Astrocyte (in vitro differentiated cells and primary cell): ENCODE results near the gene ITGB2. TPM values are rescaled to one million over a fixed set of nuclear protein-coding genes. Genes with fewer than 3 reads are reported as not detected.

Source experiments
- DNase-seq: peaks from one replicate; pipeline ENCODE4 v3.0.0-alpha.2; 2010; ENCODE audit warnings: low read depth
- FAIRE-seq: peaks from 2 replicates; lab custom pipeline; 2011; peaks lifted over from hg19 to GRCh38; lab: Jason Lieb, UNC
- H2AFZ ChIP-seq: 2 replicates; pipeline ENCODE4 v1.6.0; 2012; ENCODE audit warnings: low read depth, low read length, inconsistent platforms
- H3K27ac ChIP-seq: 2 replicates; pipeline ENCODE4 v1.5.1; 2011; ENCODE audit warnings: low read depth, low read length, inconsistent platforms
- H3K27me3 ChIP-seq: 2 replicates; pipeline ENCODE4 v1.6.0; 2011; ENCODE audit warnings: low read length, inconsistent platforms; ENCODE audit not compliant: insufficient read depth
- H3K36me3 ChIP-seq: 2 replicates; pipeline ENCODE4 v1.5.1; 2011; ENCODE audit warnings: low read length, inconsistent platforms; ENCODE audit not compliant: insufficient read depth
- H3K4me1 ChIP-seq: 2 replicates; pipeline ENCODE4 v1.5.1; 2011; ENCODE audit warnings: low read length, inconsistent platforms; ENCODE audit not compliant: insufficient read depth
- H3K4me2 ChIP-seq: 2 replicates; pipeline ENCODE4 v1.6.0; 2012; ENCODE audit warnings: low read length, inconsistent platforms
- H3K4me3 ChIP-seq: 2 replicates; pipeline ENCODE4 v1.5.1; 2011; ENCODE audit warnings: low read depth, mild to moderate bottlenecking, low read length, inconsistent platforms; ENCODE audit not compliant: insufficient read depth
- H3K79me2 ChIP-seq: 2 replicates; pipeline ENCODE4 v1.6.0; 2012; ENCODE audit warnings: mild to moderate bottlenecking, low read length, inconsistent platforms; ENCODE audit not compliant: insufficient read depth
- H3K9ac ChIP-seq: 2 replicates; pipeline ENCODE4 v1.6.0; 2012; ENCODE audit warnings: mild to moderate bottlenecking, low read length, inconsistent platforms
- H3K9me3 ChIP-seq: 2 replicates; pipeline ENCODE4 v1.5.1; 2012; ENCODE audit warnings: low read depth, mild to moderate bottlenecking, low read length, inconsistent platforms; ENCODE audit not compliant: insufficient read depth
- H4K20me1 ChIP-seq: 2 replicates; pipeline ENCODE4 v1.6.0; 2012; ENCODE audit warnings: low read length, inconsistent platforms; ENCODE audit not compliant: insufficient read depth
- H3K27ac Mint-ChIP-seq: one replicate; pipeline ENCODE4 v1.8.0; 2021; ENCODE audit warnings: mild to moderate bottlenecking, mixed read lengths; ENCODE audit not compliant: unreplicated experiment
- H3K27me3 Mint-ChIP-seq: one replicate; pipeline ENCODE4 v1.8.0; 2021; ENCODE audit warnings: low read depth, mixed read lengths; ENCODE audit not compliant: unreplicated experiment
- H3K36me3 Mint-ChIP-seq: one replicate; pipeline ENCODE4 v1.8.0; 2021; ENCODE audit warnings: low read depth, mixed read lengths; ENCODE audit not compliant: unreplicated experiment
- H3K4me1 Mint-ChIP-seq: one replicate; pipeline ENCODE4 v1.8.0; 2021; ENCODE audit warnings: low read depth, mixed read lengths; ENCODE audit not compliant: unreplicated experiment
- H3K4me3 Mint-ChIP-seq: one replicate; pipeline ENCODE4 v1.8.0; 2021; ENCODE audit warnings: mild to moderate bottlenecking, moderate library complexity, mixed read lengths; ENCODE audit not compliant: unreplicated experiment
- H3K9me3 Mint-ChIP-seq: one replicate; pipeline ENCODE4 v1.8.0; 2021; ENCODE audit warnings: mild to moderate bottlenecking, mixed read lengths; ENCODE audit not compliant: unreplicated experiment
- EZH2 ChIP-seq: IDR thresholded peaks from 2 replicates; pipeline ENCODE4 v1.6.1; 2012; ENCODE audit warnings: mild to moderate bottlenecking, low read length, inconsistent platforms; ENCODE audit not compliant: insufficient read depth
- total RNA-seq: library from RNA; stranded (reverse); gene quantifications from 2 replicates; pipeline ENCODE4 v1.2.1, GENCODE V29; 2021
- TF ChIP-seq, protein P1 (sequence below): IDR thresholded peaks from 2 replicates; pipeline ENCODE4 v1.5.1; 2011; ENCODE audit warnings: low read depth, mild to moderate bottlenecking, inconsistent platforms, low read length, moderate library complexity; ENCODE audit not compliant: insufficient read depth

The ITGB2 gene
- total RNA-seq, 1 donor from 2014 or later, result 0.61 TPM

- H3K9ac ChIP-seq, result no peak overlapping the region
- Mint-ChIP-seq H3K4me1 (peaks cover 2% of the 10 kb centered on the region), H3K27ac (no peak overlapping the region), H3K36me3 (peaks cover 11% of the 10 kb centered on the region), H3K4me3 (no peak overlapping the region), H3K9me3 (no peaks in the 10 kb centered on the region), H3K27me3 (peaks cover 2% of the 10 kb centered on the region)
- DNase-seq, result no peak
- no peak for FAIRE-seq
- peaks cover 82% of the 10 kb centered on the region for H3K79me2 ChIP-seq
- H3K27ac ChIP-seq, result no peak overlapping the region
- no peak overlapping the region for H2AFZ ChIP-seq
- no peaks in the 10 kb centered on the region for H3K36me3 ChIP-seq
- no peak overlapping the region for H3K4me3 ChIP-seq
- TF ChIP-seq EZH2, result no peak
- TF ChIP-seq, protein P1, sequence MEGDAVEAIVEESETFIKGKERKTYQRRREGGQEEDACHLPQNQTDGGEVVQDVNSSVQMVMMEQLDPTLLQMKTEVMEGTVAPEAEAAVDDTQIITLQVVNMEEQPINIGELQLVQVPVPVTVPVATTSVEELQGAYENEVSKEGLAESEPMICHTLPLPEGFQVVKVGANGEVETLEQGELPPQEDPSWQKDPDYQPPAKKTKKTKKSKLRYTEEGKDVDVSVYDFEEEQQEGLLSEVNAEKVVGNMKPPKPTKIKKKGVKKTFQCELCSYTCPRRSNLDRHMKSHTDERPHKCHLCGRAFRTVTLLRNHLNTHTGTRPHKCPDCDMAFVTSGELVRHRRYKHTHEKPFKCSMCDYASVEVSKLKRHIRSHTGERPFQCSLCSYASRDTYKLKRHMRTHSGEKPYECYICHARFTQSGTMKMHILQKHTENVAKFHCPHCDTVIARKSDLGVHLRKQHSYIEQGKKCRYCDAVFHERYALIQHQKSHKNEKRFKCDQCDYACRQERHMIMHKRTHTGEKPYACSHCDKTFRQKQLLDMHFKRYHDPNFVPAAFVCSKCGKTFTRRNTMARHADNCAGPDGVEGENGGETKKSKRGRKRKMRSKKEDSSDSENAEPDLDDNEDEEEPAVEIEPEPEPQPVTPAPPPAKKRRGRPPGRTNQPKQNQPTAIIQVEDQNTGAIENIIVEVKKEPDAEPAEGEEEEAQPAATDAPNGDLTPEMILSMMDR, result no peak
- peaks cover 8% of the 10 kb centered on the region for H3K4me1 ChIP-seq
- peaks cover 93% of the 10 kb centered on the region for H4K20me1 ChIP-seq
- no peaks in the 10 kb centered on the region for H3K9me3 ChIP-seq
- H3K4me2 ChIP-seq, result no peak overlapping the region
- H3K27me3 ChIP-seq, result no peaks in the 10 kb centered on the region
Observed at GRCh38 chr21:44950351-44950750, 29.7 kb upstream of the ITGB2 start.

DNA sequence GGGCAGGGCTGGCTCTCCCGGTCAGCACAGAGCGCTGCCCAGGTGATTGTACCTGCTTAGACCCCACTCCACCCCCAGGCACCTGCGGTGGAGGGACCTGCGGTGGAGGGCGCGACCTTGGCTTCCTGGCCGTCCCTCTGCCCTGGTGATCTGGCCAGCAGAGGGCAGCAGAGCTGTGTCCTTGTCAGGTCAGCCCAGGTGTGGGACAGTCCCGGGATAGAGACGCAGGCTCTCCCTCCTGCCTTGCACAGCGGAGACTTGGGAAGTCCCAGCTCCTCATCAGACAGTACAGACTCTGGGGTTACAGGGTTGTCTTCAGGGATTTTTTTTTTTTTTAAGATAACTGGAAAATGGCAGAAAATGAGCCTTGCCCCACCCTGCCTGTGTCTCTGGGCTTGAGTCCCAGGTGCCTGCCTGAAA lies 29.1 kb upstream of the ITGB2 start:
- Mint-ChIP-seq H3K27me3 (peaks cover 4% of the 10 kb centered on the region), H3K9me3 (no peaks in the 10 kb centered on the region), H3K4me3 (no peak overlapping the region), H3K36me3 (peaks cover 12% of the 10 kb centered on the region), H3K27ac (no peak overlapping the region), H3K4me1 (no peaks in the 10 kb centered on the region)
- Histone ChIP-seq H3K79me2 (peaks cover 83% of the 10 kb centered on the region), H2AFZ (no peak overlapping the region), H3K27ac (no peak overlapping the region), H3K4me2 (no peak overlapping the region), H3K27me3 (no peaks in the 10 kb centered on the region), H4K20me1 (peaks cover 93% of the 10 kb centered on the region), H3K9ac (no peak overlapping the region), H3K4me1 (peaks cover 5% of the 10 kb centered on the region), H3K9me3 (no peaks in the 10 kb centered on the region), H3K36me3 (no peaks in the 10 kb centered on the region), H3K4me3 (no peak overlapping the region)
- TF ChIP-seq, protein P1, result peak; percentile 68
- TF ChIP-seq EZH2, result no peak
- DNase-seq (peak; percentile 26), FAIRE-seq (peak; percentile 37)

DNA sequence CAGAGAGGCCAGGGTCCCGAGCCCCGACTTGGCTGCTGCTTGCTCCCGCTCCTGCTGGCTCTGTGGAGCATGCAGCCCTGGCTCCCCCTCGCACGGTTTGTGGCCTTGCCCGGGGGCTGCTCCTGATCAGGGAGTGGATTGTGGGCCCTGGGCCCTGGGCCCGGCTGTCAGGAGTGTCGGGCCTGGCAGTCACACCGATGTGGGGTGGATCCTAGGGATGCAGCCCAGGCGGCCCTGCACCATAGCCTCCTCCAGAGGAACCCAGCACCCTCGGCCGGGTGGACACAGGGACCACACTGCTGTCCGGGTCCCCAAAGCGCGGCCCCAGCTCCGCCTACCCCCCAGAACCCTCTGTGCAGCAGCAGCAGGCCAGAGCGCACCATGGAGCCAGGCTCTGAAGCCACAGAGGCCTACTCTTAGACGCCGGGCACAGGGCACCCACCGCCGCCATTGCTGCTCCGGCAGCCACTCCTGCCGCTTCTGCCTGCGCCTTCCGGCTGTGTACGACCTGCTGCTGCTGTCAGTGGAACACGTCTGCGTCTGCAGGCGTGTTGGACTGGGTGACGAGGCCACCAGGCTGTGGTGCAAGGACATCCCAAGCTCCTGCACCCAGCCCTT lies 28.6 kb upstream of the ITGB2 start:
- Mint-ChIP-seq H3K4me3 (no peak overlapping the region), H3K36me3 (peaks cover 16% of the 10 kb centered on the region), H3K27me3 (peaks cover 7% of the 10 kb centered on the region), H3K9me3 (no peaks in the 10 kb centered on the region), H3K27ac (no peak overlapping the region), H3K4me1 (no peaks in the 10 kb centered on the region)
- Histone ChIP-seq H3K4me1 (peaks cover 5% of the 10 kb centered on the region), H3K36me3 (no peaks in the 10 kb centered on the region), H3K27me3 (no peaks in the 10 kb centered on the region), H3K9me3 (no peaks in the 10 kb centered on the region), H2AFZ (no peak overlapping the region), H3K9ac (no peak overlapping the region), H3K79me2 (peaks cover 84% of the 10 kb centered on the region), H3K4me2 (no peak overlapping the region), H3K4me3 (no peak overlapping the region), H4K20me1 (peaks cover 93% of the 10 kb centered on the region), H3K27ac (no peak overlapping the region)
- TF ChIP-seq, protein P1, result no peak
- no peak for TF ChIP-seq EZH2
- FAIRE-seq (no peak), DNase-seq (no peak)
